IPS-18a (cell line): ENCODE data around the gene CGB1.
A peak's percentile ranks its signal among the peaks of the same experiment; 100 is the strongest.
"Not testable (repeated sequence)": the region's sequence is repeated elsewhere in the genome, so short reads cannot be mapped to it uniquely, and the experiment has no call there.

ENCODE experiments used
- H3K27ac ChIP-seq: one replicate; pipeline ENCODE4 v1.5.1; 2013; ENCODE audit warnings: low read length
- H3K27me3 ChIP-seq: one replicate; pipeline ENCODE4 v1.6.1; 2013; ENCODE audit warnings: mild to moderate bottlenecking, low read length; ENCODE audit not compliant: control insufficient read depth, insufficient read depth
- H3K36me3 ChIP-seq: one replicate; pipeline ENCODE4 v1.6.1; 2013; ENCODE audit warnings: low read depth, low read length; ENCODE audit not compliant: control insufficient read depth
- H3K4me1 ChIP-seq: one replicate; pipeline ENCODE4 v1.6.1; 2013; ENCODE audit warnings: low read depth, low read length; ENCODE audit not compliant: control insufficient read depth
- H3K4me3 ChIP-seq: one replicate; pipeline ENCODE4 v1.5.1; 2013; ENCODE audit warnings: low read length
- H3K9ac ChIP-seq: one replicate; pipeline ENCODE4 v1.6.1; 2013; ENCODE audit warnings: mild to moderate bottlenecking, low read length, moderate library complexity
- H3K9me3 ChIP-seq: one replicate; pipeline ENCODE4 v1.6.1; 2013; ENCODE audit warnings: low read depth, low read length; ENCODE audit not compliant: control insufficient read depth

CGB1 gene

DNA sequence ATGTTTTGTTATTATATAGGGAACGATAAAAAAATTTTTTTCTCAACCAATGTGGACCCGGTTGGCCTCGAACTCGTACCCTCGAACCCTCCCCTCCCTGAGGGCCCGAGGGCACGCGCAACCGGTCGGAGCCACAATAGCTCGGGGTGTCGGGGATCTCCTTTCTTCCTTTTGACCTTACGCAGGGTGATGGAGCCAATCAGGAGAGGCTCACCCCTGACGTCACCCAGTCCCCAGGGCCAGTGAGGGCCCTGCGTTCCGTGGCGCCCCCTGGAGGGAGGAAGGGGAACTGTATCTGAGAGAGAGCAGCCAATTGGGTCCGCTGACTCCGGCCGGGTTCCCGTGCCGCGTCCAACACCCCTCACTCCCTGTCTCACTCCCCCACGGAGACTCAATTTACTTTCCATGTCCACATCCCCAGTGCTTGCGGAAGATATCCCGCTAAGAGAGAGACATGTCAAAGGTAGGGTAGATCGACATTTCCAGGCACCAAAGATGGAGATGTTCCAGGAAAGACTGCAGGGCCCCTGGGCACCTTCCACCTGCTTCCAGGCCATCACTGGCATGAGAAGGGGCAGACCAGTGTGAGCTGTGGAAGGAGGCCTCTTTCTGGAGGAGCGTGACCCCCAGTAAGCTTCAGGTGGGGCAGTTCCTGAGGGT, 4.9 kb downstream of the CGB1 start, which contains the start of gene CGB2:
Gene CGB2, plus strand, starts transcription at position 249 of the 660 bp plus-strand sequence. Its CDS starts 206 bp downstream, at position 455.
- H3K27ac ChIP-seq, H3K9ac ChIP-seq, H3K36me3 ChIP-seq, H3K9me3 ChIP-seq, H3K27me3 ChIP-seq, H3K4me1 ChIP-seq, H3K4me3 ChIP-seq: not testable (repeated sequence)

DNA sequence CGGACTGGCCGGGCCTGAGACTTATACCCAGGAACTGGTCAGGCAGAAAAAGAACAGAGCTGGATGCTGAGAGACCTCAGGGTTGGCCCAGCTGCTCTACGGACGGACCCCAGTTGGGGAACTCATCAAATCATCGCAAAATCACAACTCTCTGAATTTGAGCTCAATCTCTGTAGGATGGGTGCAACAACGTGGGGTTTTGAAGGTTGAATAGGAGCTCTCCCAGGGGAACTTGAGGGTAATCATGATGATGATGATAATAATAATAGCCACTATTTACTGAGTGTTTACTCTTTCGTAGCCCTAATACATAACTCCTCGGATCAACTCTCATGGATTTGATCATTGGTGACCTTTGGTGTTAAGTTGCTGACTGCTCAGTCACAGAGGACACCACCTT, 6.4 kb downstream of the CGB1 start:
- not testable (repeated sequence) for H3K27ac ChIP-seq, H3K36me3 ChIP-seq, H3K4me3 ChIP-seq, H3K27me3 ChIP-seq, H3K9me3 ChIP-seq, H3K9ac ChIP-seq, H3K4me1 ChIP-seq

DNA sequence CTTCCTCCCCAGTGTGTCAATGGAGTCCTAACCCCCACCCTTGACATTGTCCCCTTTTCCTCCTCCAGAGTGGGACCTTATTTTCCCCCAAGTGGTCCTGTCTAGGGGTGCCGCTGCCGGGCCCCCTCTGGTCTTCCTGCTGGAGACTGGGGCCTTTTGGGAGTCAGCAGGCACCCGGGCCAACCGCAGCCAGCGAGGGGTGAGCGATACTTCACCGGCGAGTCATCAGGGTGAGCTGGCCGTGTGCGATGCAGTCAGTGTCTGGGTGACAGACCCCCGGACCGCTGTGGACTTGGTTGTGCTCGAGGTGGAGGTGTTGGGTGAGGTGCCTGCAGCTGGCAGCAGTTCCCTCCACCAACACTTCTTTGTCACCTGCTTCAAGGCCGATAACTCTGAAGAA, 6.9 kb downstream of the CGB1 start:
- not testable (repeated sequence) for H3K27me3 ChIP-seq, H3K9me3 ChIP-seq, H3K4me1 ChIP-seq, H3K4me3 ChIP-seq, H3K9ac ChIP-seq, H3K27ac ChIP-seq, H3K36me3 ChIP-seq

DNA sequence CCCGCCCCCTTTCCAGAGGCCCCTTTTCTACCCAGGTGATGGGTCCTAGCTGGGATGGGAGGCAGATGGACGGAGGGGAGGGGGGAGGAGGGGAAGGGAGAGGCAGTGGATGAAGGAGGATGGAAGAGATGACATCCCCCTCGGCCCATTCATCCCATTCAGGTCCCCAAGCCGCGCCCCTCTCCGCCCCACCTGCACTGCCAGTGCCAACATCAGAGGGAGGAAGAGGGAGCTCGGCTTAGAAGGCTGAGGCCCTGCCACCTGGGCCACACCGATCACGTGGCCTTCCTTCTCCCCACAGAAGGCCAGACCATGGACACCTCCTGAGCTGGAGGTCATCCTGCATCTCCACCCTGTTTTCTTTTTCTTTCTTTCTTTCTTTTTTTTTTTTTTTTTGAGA, 8.0 kb downstream of the CGB1 start:
- not testable (repeated sequence) for H3K27me3 ChIP-seq, H3K4me3 ChIP-seq, H3K27ac ChIP-seq, H3K9me3 ChIP-seq, H3K36me3 ChIP-seq, H3K4me1 ChIP-seq, H3K9ac ChIP-seq

DNA sequence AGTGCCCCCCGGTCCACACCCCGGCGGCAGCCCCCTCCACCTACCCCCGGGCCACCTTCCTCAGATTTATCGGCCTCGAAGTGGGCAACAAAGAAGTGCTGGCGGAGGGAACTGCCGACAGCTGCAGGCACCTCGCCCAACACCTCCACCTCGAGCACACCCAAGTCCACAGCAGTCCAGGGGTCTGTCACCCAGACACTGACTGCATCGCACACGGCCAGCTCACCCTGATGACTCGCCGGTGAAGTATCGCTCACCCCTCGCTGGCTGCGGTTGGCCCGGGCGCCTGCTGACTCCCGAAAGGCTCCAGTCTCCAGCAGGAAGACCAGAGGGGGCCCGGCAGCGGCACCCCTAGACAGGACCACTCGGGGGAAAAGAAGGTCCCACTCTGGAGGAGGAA, 11.1 kb downstream of the CGB1 start:
- not testable (repeated sequence) for H3K36me3 ChIP-seq, H3K27ac ChIP-seq, H3K9ac ChIP-seq, H3K9me3 ChIP-seq, H3K4me1 ChIP-seq, H3K4me3 ChIP-seq
- H3K27me3 ChIP-seq: peaks cover 16% of the 10 kb centered on the region

DNA sequence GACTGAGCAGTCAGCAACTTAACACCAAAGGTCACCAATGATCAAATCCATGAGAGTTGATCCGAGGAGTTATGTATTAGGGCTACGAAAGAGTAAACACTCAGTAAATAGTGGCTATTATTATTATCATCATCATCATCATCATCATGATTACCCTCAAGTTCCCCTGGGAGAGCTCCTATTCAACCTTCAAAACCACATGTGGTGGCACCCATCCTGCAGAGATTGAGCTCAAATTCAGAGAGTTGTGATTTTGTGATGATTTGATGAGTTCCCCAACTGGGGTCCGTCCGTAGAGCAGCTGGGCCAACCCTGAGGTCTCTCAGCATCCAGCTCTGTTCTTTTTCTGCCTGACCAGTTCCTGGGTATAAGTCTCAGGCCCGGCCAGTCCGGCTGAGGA, 11.6 kb downstream of the CGB1 start:
- H3K36me3 ChIP-seq, H3K9me3 ChIP-seq, H3K9ac ChIP-seq, H3K4me1 ChIP-seq, H3K27ac ChIP-seq, H3K4me3 ChIP-seq: not testable (repeated sequence)
- H3K27me3 ChIP-seq: peaks cover 19% of the 10 kb centered on the region

DNA sequence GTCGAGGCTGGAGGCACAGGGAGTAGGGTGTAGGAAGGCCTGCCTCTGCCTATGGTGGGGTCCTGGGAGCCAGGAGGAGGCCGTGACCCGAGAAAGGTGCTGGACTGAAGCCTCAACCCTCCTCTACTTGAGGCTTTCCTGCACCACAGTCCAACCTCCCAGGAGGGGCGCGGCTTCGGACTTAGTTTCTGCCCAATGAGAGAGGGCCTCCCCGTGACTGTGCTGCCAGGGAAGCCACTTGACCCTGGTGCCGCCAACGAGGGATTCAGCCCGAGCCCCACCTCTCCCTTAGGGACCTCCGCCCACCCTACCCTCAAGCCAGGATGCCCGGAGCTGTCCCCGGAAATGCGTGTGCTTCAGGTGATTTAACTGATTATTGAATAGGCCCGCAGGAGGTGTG, 12.5 kb downstream of the CGB1 start, which contains the start of gene CGB3:
Gene CGB3, minus strand, starts transcription at position 101 of the 400 bp plus-strand sequence. CDS start 362 bp downstream, outside the sequence.
- H3K9ac ChIP-seq, H3K27ac ChIP-seq, H3K36me3 ChIP-seq, H3K4me1 ChIP-seq, H3K4me3 ChIP-seq, H3K9me3 ChIP-seq: not testable (repeated sequence)
- H3K27me3 ChIP-seq: peaks cover 20% of the 10 kb centered on the region

DNA sequence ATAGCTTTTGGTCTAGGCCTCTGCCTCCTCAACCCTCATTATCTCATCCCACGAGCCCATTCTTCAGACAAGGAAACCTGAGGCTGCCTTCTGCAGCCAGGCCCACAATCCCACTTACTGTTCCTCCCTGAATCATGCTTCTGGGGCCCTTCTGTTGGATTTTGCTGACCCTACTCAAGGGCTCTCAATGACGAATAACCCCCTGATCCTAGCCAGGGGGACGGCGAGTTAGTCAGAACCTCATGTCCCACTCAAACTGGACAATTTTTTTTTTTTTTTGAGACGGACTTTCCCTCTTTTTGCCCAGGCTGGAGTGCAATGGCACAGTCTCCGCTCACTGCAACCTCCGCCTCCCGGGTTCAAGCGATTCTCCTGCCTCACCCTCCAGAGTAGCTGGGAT, 14.6 kb downstream of the CGB1 start:
- Histone ChIP-seq H3K4me1 (peaks cover 4% of the 10 kb centered on the region), H3K9ac (no peak overlapping the region), H3K9me3 (no peaks in the 10 kb centered on the region)

DNA sequence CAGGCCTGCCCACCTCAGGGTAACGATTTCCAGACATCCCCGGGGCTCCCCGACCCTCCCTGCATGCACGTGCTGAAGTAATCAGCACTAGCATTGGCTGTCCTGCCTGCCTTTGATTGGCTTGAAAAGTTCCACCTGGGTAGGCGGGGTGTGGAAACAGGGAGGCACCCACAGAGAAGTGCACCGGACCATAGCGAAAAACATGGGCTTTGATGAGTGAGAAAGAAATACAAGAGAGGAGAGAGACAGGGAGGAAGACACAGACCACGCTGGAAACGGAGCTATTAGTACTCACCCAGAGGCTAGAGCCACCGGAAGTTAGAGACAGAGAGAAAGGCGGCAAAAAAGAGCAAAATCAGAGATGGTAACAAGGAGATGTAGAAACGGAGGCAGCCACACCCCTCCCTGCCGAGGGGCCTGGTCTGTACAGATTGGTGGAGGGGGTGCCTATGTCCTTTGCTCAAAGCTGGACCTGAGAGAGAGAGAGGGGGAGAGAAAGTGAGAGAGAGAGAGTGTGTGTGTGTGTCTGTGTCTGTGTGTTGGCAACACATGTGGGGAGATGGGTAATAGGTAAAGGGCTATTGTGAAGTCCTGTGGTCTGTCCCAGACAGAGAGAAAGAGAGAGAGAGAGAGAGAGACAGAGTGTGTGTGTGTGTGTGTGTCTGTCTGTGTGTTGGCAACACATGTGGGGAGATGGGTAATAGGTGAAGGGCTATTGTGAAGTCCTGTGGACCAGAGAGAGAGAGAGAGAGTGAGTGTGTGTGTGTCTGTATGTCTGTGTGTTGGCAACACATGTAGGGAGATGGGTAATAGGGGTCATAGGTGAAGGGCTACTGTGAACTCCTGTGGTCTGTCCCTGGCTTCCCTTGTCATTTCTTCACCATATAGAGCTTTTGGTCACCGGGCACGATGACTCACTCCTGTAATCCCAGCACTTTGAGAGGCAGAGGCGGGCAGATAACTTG, 15.5 kb downstream of the CGB1 start:
- Histone ChIP-seq H3K36me3 (no peaks in the 10 kb centered on the region), H3K9ac (no peak overlapping the region), H3K27me3 (peaks cover 38% of the 10 kb centered on the region), H3K9me3 (no peaks in the 10 kb centered on the region), H3K4me3 (no peak overlapping the region), H3K27ac (no peak overlapping the region), H3K4me1 (peaks cover 4% of the 10 kb centered on the region)

More for the DNA sequence above, 14.6 kb downstream of the CGB1 start:
- Histone ChIP-seq H3K36me3 (no peaks in the 10 kb centered on the region), H3K27ac (no peak overlapping the region), H3K4me3 (no peak overlapping the region), H3K27me3 (peaks cover 38% of the 10 kb centered on the region)

DNA sequence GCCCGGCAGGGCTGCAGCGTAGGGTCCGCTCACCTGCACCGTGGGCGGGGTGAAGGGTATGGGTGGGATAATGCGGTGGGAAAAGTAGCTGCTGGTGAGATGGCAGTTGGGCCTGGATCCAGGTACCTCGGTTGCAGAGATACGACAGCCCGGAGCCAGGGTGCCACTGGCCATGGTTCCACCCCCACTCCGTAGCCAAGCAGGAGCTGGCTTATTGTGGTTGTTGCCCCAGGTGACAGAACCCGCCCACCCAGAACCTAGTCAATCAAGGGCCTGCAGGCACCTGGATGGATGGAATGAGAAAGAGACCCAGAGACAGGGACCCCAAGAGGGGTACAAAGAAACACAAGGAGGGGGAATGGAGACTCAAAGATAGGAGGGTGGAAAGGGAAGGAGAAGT, 16.4 kb downstream of the CGB1 start:
- H3K27ac ChIP-seq: no peak overlapping the region
- no peak overlapping the region for H3K4me3 ChIP-seq
- peaks cover 4% of the 10 kb centered on the region for H3K4me1 ChIP-seq
- H3K9me3 ChIP-seq: no peaks in the 10 kb centered on the region
- H3K27me3 ChIP-seq: peaks cover 38% of the 10 kb centered on the region
- H3K9ac ChIP-seq: no peak overlapping the region
- H3K36me3 ChIP-seq: peaks cover 4% of the 10 kb centered on the region

DNA sequence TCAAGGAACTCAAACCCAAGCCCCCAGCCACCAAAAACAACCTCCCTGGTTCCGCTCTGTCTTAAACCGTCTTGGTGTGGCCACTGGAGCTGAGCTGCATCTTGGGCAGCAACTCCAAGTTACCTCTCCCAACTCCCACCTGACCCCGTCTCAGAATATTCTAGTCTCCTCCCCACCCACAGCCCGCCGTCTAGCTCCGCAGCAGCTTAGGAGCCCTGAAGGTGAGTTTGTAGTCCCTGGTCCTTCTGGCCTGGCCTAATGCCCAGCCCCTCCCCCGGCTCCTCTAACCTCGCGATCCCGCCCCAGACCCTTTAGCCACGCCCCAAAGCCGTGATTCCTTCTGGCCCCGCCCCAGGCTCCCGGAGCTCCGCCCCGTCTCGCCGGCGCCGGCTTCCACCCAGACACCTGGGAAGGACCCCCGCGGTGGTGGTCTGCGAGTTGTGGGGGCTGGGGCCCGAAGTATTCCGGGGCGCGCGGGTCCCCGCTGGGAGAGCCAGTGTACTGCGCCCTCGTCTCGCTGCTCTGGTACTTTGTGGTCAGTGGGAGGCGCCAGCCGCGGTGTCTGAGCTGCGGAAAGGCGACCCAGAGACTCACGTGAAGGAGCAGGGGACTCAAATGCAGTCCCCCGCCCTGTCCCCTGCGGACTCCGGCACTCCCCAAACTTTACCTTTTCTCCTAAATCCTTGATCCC, 17.3 kb downstream of the CGB1 start:
- Histone ChIP-seq H3K9me3 (no peaks in the 10 kb centered on the region), H3K4me3 (peak overlapping the region; percentile 12), H3K9ac (no peak overlapping the region), H3K36me3 (peaks cover 9% of the 10 kb centered on the region), H3K27ac (no peak overlapping the region), H3K4me1 (peaks cover 4% of the 10 kb centered on the region), H3K27me3 (peaks cover 38% of the 10 kb centered on the region)
